Endothelial cell of umbilical vein (primary cell): ENCODE results near the gene PLXNC1.

ENCODE experiments used
- CTCF ChIP-seq, 2 donors: IDR thresholded peaks; 1 replicate in 1 of 2; 2 replicates in 1 of 2; pipeline ENCODE4 v1.5.1; 2011; ENCODE audit warnings: low read length in 2 of 2, mild to moderate bottlenecking in 2 of 2, moderate library complexity in 2 of 2, control low read depth in 1 of 2, inconsistent platforms in 1 of 2, low read depth in 1 of 2; ENCODE audit not compliant: insufficient read depth in 1 of 2; ENCODE audit errors: extremely low read depth in 1 of 2
- EZH2 ChIP-seq: IDR thresholded peaks from 2 replicates; pipeline ENCODE4 v1.6.1; 2012; ENCODE audit warnings: borderline replicate concordance, low read depth, mild to moderate bottlenecking, moderate library complexity, low read length, inconsistent platforms; ENCODE audit not compliant: severe bottlenecking
- MAX ChIP-seq: IDR thresholded peaks from 2 replicates; pipeline ENCODE4 v1.6.1; 2011; ENCODE audit not compliant: insufficient read depth, insufficient read length
- POLR2A ChIP-seq: IDR thresholded peaks from 2 replicates; pipeline ENCODE4 v1.6.1; 2012; ENCODE audit warnings: low read depth, mild to moderate bottlenecking, control low read depth, low read length
- POLR2AphosphoS5 ChIP-seq: IDR thresholded peaks from 2 replicates; pipeline ENCODE4 v1.6.1; 2012; ENCODE audit warnings: low read depth, mild to moderate bottlenecking, control low read depth, low read length, moderate library complexity; ENCODE audit not compliant: insufficient read depth

- TF ChIP-seq EZH2: no peak
- TF ChIP-seq POLR2AphosphoS5: no peak
- no peak for TF ChIP-seq CTCF (IDR thresholded peaks at IDR 0.05; ENCODE audit: extremely low read depth in 1 of 2, insufficient read depth in 1 of 2, low read depth in 1 of 2, low read length in 2 of 2)
- TF ChIP-seq POLR2A: no peak
- TF ChIP-seq MAX: no peak
Measured at GRCh38 chr12:94340573-94340972, 192.2 kb downstream of the PLXNC1 start.
